Activated CD8-positive, alpha-beta memory T cell treated with anti-CD3 and anti-CD28 coated beads for 4 hours (primary cell): ENCODE data around the gene SOS2.
"Not testable (repeated sequence)": the region's sequence is repeated elsewhere in the genome, so short reads cannot be mapped to it uniquely, and the experiment has no call there.

Experiments
- DNase-seq, 2 donors: peaks; one replicate each; pipeline ENCODE4 v3.0.0-alpha.2; 2020; ENCODE audit warnings: low read depth in 2 of 2

SOS2 gene

DNA sequence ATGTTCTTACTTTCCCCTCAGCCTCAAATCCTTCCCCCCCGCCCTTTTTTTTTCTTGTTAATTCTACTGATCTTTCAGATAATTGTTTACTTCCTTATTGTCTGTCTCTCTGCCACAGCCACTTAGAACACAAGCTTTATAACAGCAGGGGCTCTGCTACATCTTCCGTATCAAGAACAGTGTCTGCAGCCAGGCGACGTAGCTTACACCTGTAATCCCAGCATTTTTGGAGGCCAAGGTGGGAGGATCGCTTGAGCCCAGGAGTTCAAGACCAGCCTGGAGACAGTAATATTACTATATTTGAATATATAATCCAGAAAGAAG lies 5.4 kb downstream of the SOS2 start:
- no peak for DNase-seq

DNA sequence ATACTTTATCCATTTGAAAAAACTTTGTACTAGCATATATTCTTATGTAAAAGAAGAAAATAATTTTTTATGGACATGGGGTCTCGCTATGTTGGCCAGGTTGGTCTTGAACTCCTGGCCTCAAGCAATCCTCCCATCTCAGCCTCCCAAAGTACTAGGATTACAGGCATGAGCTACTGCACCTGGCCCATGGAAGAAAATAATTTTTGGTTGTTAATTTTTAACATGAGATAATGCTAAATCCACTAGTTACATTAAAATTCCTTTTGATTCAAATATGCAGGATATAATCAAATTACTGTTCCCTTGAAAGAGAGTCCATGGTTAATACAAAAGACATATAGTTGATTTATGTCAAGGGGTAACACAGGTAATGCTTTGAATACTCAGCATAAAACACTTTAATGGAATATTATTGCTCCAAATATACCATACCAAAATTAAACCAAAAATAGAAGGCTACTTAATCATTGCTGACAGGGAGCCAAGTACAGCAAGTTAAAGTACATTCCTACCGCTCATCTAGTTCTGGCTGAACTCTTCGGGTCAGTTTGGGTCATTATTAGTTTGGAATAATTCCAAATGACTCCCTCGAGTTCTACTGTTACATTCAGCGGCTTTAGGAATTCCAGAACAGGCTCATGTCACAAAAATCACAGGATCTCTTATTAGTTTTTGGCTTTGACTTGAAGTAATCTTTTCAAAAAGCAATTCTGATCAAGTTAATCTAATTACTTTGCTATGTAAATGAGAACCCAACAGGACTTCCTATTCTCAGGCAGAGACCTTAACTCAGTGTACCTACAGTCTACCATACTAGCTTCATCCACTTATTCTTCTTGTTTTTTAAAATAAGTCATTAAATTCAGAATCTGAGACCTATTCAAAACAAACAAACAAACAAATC lies 6.1 kb downstream of the SOS2 start:
- no peak for DNase-seq

DNA sequence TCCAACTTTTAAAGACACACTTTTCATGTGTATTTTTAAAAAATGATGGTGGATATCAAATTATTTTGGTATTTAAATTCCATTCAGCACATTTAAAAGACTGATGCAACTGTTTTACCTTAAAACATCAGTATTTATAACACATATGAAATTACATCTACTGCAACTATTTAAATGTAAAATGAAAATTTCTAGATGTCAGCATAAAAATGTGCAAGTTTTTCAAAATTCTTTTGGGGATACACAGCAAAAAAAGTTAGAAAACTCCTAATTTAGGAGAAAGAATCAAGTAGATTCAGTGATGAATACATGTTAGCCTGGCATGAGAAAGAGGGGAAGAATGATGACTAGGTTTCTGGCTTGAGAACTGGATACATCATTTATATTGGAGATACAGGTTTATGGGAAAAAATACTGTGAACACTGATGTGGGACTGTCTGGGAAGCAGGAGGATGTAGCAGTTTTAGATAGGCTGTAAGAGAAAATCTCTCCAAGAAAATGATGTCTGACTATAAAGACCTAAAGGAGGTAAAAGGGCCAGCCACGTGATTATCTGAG lies 9.2 kb downstream of the SOS2 start:
- no peak for DNase-seq

GRCh38 chr14:50218501-50218900 lies 12.9 kb downstream of the SOS2 start:
- no peak for DNase-seq

GRCh38 chr14:50215416-50215815 lies 16.0 kb downstream of the SOS2 start:
- no peak for DNase-seq

- DNase-seq: no peak
Observed at GRCh38 chr14:50213795-50214194, 17.6 kb downstream of the SOS2 start.

DNA sequence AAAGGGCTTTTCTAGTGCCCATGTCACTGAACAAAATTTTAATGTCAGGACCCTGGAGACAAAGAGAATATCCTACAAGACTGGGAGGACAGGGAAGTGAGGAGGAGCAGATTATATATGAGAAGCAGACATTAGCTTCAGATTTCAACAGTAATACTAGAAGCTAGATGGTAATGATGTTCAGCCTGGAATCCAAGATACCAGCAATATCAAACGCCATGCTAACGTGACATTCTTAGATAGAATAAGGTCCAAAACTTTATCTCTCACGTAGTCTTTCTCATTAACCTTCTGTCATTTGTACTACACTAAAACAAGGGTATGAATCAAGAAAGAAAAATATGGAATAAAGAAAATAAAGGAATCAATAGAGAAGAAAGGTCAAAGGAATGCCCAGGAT lies 18.7 kb downstream of the SOS2 start:
- DNase-seq: no peak

DNA sequence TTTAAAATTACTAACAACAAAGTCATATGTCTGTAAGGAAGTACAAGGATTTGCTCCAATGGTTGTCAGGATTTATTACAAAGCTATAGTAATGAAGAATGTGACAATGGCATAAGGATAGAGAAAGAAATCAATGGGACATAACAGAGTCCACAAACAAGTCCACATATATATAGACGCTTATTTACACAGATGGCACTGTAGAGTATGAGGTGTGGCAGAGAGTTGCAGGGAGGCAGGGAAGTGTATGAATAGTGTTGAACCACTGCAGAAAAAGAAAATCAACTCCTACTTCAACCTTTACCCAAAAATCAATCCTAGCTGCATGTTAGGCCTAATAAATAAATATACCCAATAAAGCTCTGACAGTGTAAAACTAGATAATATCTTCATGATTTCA lies 21.3 kb downstream of the SOS2 start:
- DNase-seq: no peak

- no peak for DNase-seq
Observed at GRCh38 chr14:50198499-50198898, 32.9 kb downstream of the SOS2 start.

DNA sequence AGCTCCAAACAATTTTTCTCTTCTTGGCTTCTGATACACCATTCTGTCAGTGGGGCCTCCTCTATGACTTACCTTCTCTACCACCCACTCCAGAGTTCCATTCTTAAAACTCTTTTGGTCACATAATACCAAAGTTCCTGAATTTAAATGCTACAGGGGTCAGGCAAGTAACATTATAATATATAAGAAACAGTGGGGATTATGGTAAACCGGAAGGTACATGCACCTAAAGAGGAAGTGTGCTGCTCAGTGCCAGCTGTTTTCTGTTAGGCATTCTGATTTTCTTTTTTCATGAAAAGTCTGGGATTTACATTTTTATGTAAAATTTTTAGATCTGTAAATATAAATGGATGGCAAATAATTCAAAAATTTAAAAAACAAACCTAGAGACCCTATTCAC lies 39.9 kb downstream of the SOS2 start:
- no peak for DNase-seq

GRCh38 chr14:50186107-50186506 lies 45.3 kb downstream of the SOS2 start:
- no peak for DNase-seq

DNA sequence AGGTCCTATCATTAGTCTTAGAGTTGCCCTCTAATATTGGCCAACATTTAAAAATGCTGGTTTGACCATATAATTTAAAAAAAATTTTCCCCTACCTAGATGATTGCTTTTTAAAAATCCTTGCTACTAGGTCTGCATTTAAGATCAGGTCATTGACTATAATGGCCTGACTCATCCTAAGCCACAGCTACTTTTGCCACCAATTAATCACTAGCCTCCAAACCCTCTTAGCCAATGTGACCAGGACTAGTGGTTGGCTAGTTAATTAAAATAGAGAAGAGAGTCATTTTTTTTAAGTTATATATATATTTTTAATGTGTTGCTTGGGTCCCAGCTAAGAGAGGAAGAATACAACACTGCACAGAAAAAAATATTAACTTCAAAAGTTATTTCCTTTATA lies 57.5 kb downstream of the SOS2 start:
- DNase-seq: no peak

GRCh38 chr14:50171895-50172294 lies 59.5 kb downstream of the SOS2 start:
- no peak for DNase-seq

- not testable (repeated sequence) for DNase-seq
Observed at GRCh38 chr14:50167381-50167780, 64.0 kb downstream of the SOS2 start.

DNA sequence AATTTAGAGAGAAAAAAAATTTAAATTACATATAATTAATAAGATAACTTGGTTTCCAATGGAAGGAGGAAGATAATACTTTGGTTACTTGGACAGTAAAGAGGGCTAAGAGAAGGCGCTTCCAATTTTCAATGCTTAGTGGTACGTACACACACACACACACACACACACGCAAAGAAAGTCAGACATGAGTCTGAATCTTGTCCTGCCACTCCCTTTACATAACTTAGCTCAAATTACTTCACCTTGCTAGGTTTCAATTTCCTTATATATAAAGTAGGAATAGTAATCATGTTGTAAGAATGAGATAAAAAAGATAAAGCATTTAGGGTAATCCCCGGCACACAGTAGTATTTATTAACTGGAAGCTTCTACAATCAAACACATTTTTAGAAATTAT lies 75.3 kb downstream of the SOS2 start:
- no peak for DNase-seq

DNA sequence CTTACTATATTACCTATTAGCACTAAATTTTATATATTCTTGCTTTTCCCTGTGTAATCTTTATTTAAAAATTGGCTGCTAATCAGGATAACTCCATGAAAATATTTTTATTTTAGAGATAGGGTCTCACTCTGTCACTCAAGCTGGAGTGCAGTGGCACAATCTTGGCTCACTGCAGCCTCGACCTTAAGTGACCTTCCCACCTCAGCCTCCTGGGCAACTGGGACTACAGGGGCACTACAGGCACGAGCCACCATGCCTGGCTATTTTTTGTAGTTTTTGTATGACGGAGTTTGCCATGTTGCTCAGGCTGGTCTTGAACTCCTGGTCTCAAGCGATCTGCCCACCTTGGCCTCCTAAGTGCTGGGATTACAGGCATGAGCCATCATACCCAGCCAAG lies 82.6 kb downstream of the SOS2 start:
- no peak for DNase-seq

DNA sequence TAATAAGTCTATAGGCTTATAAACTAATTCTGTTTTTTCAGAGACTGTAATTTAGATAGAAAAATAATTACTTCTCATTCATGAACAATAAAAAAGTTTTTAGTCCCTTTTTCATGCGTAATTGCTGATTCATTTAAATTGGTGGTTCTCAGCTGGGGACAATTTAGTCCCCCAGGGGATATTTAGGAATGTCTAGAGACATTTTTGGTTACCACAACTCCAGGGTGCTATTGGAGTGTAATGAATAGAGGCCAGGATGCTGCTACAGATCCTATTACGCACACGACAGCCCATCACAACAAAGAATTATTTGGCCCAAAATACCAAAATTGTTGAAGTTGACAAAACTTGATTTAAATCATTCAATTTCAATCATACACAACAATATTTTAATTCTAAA lies 92.2 kb downstream of the SOS2 start:
- DNase-seq: no peak

DNA sequence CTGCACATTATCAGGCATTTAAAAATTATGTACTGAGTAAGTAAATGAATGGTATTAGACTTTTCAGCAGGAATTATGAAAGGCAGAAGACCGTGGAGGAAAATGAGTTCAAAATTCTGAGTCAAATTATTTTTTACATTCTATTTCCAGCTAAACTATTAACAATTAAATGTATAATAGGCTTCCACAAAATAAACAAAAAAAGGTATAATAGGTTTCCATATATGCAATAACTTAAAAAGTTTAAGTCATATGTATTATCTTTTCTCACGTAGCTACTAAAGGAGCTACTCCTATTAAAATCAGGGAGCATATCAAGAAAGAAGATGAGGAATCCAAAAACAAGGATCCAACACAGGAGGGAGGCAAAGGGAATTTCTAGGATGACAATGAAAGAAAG lies 103.6 kb downstream of the SOS2 start:
- DNase-seq: no peak

- DNase-seq: no peak
Observed at GRCh38 chr14:50123062-50123461, 108.3 kb downstream of the SOS2 start.

DNA sequence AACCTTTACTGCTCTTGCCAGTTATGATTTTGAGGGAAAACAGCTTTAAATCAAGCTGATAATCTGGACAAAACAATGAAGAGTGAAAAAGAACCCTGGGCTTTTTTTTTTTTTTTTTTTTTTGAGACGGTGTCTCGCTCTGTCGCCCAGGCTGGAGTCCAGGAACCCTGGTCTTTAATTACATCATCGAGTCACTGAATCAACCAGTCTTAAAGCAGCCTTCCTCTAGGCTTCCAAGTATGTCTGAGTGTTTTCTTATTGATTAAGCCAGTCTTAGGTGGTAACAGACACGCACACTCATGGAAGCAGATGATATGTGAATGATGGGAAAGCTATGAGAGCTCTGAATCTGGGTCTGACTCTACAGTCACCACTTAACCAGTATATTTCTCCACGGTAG lies 109.1 kb downstream of the SOS2 start:
- DNase-seq: no peak

- no peak for DNase-seq
Observed at GRCh38 chr14:50121486-50121885, 109.9 kb downstream of the SOS2 start.

GRCh38 chr14:50117456-50117855 lies 113.9 kb downstream of the SOS2 start:
- DNase-seq: no peak

DNA sequence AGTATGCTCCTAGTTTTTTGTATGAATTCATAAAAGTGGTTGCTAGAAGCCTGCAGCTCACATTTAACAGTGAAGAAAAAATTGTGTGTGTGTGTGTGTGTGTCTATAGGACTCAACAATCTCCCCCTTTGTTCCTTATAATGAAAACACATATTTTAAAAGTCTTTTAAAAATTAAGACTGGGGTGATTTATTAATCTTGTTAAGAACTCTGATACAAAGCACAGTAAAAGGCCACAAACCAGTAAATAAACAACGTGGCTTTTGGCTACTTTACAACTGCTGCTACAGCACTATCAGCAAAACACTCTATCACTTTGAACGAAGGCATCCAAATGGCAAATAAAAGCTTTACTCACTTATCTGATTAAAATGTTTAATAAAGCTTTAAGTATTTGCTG lies 114.4 kb downstream of the SOS2 start:
- DNase-seq: no peak
